Left renal cortex interstitium (tissue), 4 donors: ENCODE results near the gene CARD8. TPM values are rescaled to one million over a fixed set of nuclear protein-coding genes. Genes with fewer than 3 reads are reported as not detected.

Experiments
- DNase-seq, 4 donors: peaks; one replicate each; pipeline ENCODE4 v3.0.0-alpha.2; 2013; ENCODE audit warnings: low read depth in 4 of 4, low spot score in 2 of 4, missing footprints in 1 of 4
- polyA plus RNA-seq, 4 donors: library from polyadenylated mRNA; unstranded; fragments of 120-200 nt; gene quantifications; one replicate each; pipeline ENCODE4 v1.2.1, GENCODE V29; 2013; ENCODE audit not compliant: insufficient read length in 4 of 4

CARD8 gene
- polyA plus RNA-seq, 4 donors: 45.5 to 71.5 (median 56.2) TPM

GRCh38 chr19:48218997-48219396, 36.7 kb downstream of the CARD8 start:
- no peak for DNase-seq

- no peak for DNase-seq
These were observed 38.8 kb downstream of the CARD8 start for GRCh38 chr19:48216933-48217332.

- no peak for DNase-seq
These were observed 41.8 kb downstream of the CARD8 start for GRCh38 chr19:48213959-48214358.

GRCh38 chr19:48210005-48210404, 45.7 kb downstream of the CARD8 start:
- no peak for DNase-seq

- no peak for DNase-seq
These were observed 49.2 kb downstream of the CARD8 start for GRCh38 chr19:48206397-48207093.

- DNase-seq: peak; percentile 84 to 96 (median 88)
These were observed 51.7 kb downstream of the CARD8 start for GRCh38 chr19:48203794-48204628.

- DNase-seq: no peak
These were observed 52.4 kb downstream of the CARD8 start for GRCh38 chr19:48203222-48203793.

- no peak for DNase-seq
These were observed 58.6 kb downstream of the CARD8 start for GRCh38 chr19:48196933-48197665.

GRCh38 chr19:48196321-48196763, 59.4 kb downstream of the CARD8 start:
- DNase-seq: no peak

GRCh38 chr19:48194844-48195830, 60.6 kb downstream of the CARD8 start:
- no peak for DNase-seq

- DNase-seq: no peak
These were observed 61.5 kb downstream of the CARD8 start for GRCh38 chr19:48194041-48194843.

GRCh38 chr19:48192750-48193149, 63.0 kb downstream of the CARD8 start:
- DNase-seq: no peak

- DNase-seq: no peak
These were observed 64.8 kb downstream of the CARD8 start for GRCh38 chr19:48190885-48191284.

- DNase-seq: no peak
These were observed 65.3 kb downstream of the CARD8 start for GRCh38 chr19:48190288-48190884.

GRCh38 chr19:48186541-48186991, 69.1 kb downstream of the CARD8 start:
- DNase-seq: no peak

GRCh38 chr19:48186015-48186414, 69.7 kb downstream of the CARD8 start:
- no peak for DNase-seq

- DNase-seq: no peak
These were observed 72.4 kb downstream of the CARD8 start for GRCh38 chr19:48183356-48183755.

GRCh38 chr19:48182434-48182833, 73.3 kb downstream of the CARD8 start:
- no peak for DNase-seq
